HUES64 (cell line): Measurements from ENCODE around the gene PYM1. TPM values are rescaled to one million over a fixed set of nuclear protein-coding genes. Genes with fewer than 3 reads are reported as not detected.

Source experiments
- H3K27ac ChIP-seq: 2 replicates; pipeline ENCODE4 v1.7.0; 2013; ENCODE audit warnings: low read depth, low read length, inconsistent platforms
- H3K27me3 ChIP-seq: 2 replicates; pipeline ENCODE4 v1.6.1; 2013; ENCODE audit warnings: mild to moderate bottlenecking, low read length; ENCODE audit not compliant: insufficient read depth
- H3K36me3 ChIP-seq: 2 replicates; pipeline ENCODE4 v1.6.1; 2013; ENCODE audit warnings: mild to moderate bottlenecking, low read length; ENCODE audit not compliant: insufficient read depth
- H3K4me1 ChIP-seq: 2 replicates; pipeline ENCODE4 v1.6.1; 2013; ENCODE audit warnings: mild to moderate bottlenecking, low read length, moderate library complexity; ENCODE audit not compliant: insufficient read depth
- H3K4me3 ChIP-seq: 2 replicates; pipeline ENCODE4 v1.5.1; 2013; ENCODE audit warnings: mild to moderate bottlenecking, low read length, moderate library complexity
- H3K9ac ChIP-seq: 2 replicates; pipeline ENCODE4 v1.6.1; 2013; ENCODE audit warnings: mild to moderate bottlenecking, low read depth, low read length
- H3K9me3 ChIP-seq: 2 replicates; pipeline ENCODE4 v1.6.1; 2013; ENCODE audit warnings: low read depth, low read length; ENCODE audit not compliant: insufficient read depth
- WGBS: fragments of 150-250, 120-280 bp; methylation state at CpG from one replicate; pipeline ENCODE4 v1.1.7; 2013; ENCODE audit warnings: missing lambda C conversion rate; 5-methylcytosine and 5-hydroxymethylcytosine counted together
- polyA plus RNA-seq, 2 experiments: library from polyadenylated mRNA; stranded (reverse); fragments of 50-300 nt; gene quantifications; one replicate each; pipeline ENCODE4 v1.2.3, GENCODE V29; 2013

Gene PYM1
- 48.7 TPM for polyA plus RNA-seq (2013, experiment 1 of 2)
- 57.9 TPM for polyA plus RNA-seq (2013, experiment 2 of 2)

GRCh38 chr12:55927588-55928502, at the start of gene PYM1:
Gene PYM1 (minus strand): TSS chr12:55927894. CDS start chr12:55927761, 133 bp downstream.
- Histone ChIP-seq H3K9ac (peak within 1 kb of the TSS; percentile 92), H3K27me3 (peaks cover 14% of the 10 kb centered on the region), H3K4me3 (peak within 1 kb of the TSS; percentile 94), H3K36me3 (peaks cover 25% of the 10 kb centered on the region), H3K4me1 (peaks cover 25% of the 10 kb centered on the region), H3K9me3 (no peaks in the 10 kb centered on the region), H3K27ac (peak within 1 kb of the TSS; percentile 96)
- 7% methylated on average over 49 of the region's 49 CpGs for WGBS

GRCh38 chr12:55974308-55974730, 46.6 kb upstream of the PYM1 start:
- peaks cover 6% of the 10 kb centered on the region; the same call in 1 of the 2 replicates for H3K4me1 ChIP-seq
- H3K27ac ChIP-seq = peak overlapping the region; percentile 69
- peak overlapping the region; percentile 76 for H3K9ac ChIP-seq
- H3K36me3 ChIP-seq = peaks cover 37% of the 10 kb centered on the region
- no peaks in the 10 kb centered on the region for H3K27me3 ChIP-seq
- peak overlapping the region; percentile 80 for H3K4me3 ChIP-seq
- under 1% methylated on average over 15 of the region's 15 CpGs for WGBS
- no peaks in the 10 kb centered on the region for H3K9me3 ChIP-seq

DNA sequence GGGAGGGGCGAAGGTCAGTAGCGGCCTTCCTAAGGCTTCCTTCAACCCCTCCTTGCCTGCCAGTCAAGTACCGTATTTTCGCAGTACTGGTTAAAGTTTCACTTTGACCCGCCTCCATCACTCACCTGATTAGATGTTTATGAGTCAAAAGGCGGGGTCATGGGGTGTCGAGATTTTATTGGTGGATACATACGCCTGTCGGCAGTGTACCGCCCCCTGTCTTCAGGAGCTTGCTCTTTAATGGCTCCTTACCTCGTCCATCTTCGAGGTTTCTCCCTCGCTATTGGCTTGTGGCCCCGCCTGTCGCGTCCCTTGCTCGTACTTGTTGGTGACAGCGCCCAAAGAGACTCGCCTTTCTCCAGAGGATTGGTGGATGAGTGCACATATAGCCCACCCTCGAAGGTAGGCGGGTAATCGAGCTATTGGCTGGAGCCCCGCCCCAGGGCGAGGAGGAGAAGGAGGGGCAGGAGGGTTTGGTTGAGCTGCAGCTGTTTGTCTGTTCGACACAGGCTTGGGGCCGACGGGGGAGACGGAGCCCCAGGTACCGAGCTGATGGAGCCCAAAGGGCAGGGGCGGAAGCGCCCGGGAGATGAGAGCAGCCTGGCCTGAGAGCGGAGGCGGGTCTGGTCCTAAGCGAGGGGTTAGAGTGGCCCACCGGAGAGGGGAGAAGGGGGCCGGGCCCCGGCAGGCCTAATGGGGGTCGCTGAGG, 46.1 kb upstream of the PYM1 start, which contains the start of gene RAB5B:
TSS of gene RAB5B (plus strand) at position 480 of the 709 bp plus-strand sequence. CDS start 12,883 bp downstream, outside the sequence.
- Histone ChIP-seq H3K36me3 (peaks cover 38% of the 10 kb centered on the region), H3K9ac (peak within 1 kb of the TSS; percentile 76), H3K27ac (peak within 1 kb of the TSS; percentile 82), H3K9me3 (no peaks in the 10 kb centered on the region), H3K4me3 (peak within 1 kb of the TSS; percentile 80), H3K4me1 (peaks cover 6% of the 10 kb centered on the region; the same call in 1 of the 2 replicates), H3K27me3 (no peaks in the 10 kb centered on the region)
- under 1% methylated on average over 39 of the region's 39 CpGs for WGBS

DNA sequence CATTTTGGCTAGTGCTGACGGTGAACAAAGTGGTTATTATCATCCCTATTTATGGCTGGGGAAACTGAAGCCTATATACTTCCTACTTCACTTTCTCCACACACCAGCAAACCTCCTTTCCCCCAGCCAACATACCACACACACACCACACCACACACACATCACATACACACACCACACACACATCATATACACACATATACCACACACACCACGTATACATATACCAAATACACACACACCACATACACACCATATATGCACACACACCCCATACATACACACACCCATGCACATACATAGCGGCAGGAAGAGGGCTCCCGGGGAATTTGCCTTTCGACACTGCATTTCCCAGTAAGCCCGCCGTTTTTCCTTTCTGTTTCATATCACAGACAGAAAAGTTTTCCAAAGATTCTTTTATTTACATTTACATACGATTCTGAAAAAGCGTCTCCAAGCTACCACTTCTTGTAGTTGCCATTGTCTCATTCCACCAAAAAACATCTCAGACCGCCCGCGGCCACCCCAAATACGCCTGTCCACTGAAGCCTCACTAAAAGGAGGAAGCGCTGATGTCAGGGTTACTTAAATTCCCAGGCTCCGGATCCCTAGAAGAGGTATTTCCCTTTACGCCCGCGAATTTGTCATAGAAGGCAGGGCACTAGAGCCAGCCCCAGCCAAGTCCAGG, 45.4 kb upstream of the PYM1 start:
- H3K9ac ChIP-seq = peak overlapping the region; percentile 12; the same call in 1 of the 2 replicates
- WGBS = 21% methylated on average over 18 of the region's 18 CpGs
- H3K27me3 ChIP-seq = no peaks in the 10 kb centered on the region
- peak overlapping the region; percentile 82 for H3K27ac ChIP-seq
- peak overlapping the region; percentile 56 for H3K4me3 ChIP-seq
- H3K36me3 ChIP-seq = peaks cover 45% of the 10 kb centered on the region
- no peaks in the 10 kb centered on the region for H3K9me3 ChIP-seq
- peaks cover 6% of the 10 kb centered on the region; the same call in 1 of the 2 replicates for H3K4me1 ChIP-seq

DNA sequence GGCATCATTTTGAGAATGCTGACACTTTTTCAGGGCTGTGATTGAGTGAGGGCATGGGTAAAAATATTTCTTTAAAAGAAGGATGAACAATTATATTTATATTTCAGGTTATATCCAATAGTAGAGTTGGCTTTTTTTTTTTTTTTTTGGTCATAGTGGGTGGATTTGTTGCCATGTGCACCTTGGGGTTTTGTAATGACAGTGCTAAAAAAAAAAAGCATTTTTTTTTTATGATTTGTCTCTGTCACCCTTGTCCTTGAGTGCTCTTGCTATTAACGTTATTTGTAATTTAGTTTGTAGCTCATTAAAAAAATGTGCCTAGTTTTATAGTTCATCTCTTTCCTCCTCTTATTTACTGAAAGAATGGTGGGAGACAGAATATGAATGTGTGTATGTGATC, 44.8 kb upstream of the PYM1 start:
- H3K36me3 ChIP-seq = peaks cover 48% of the 10 kb centered on the region
- peak overlapping the region; percentile 82; the same call in 1 of the 2 replicates for H3K27ac ChIP-seq
- peak overlapping the region; percentile 56 for H3K4me3 ChIP-seq
- no peaks in the 10 kb centered on the region for H3K27me3 ChIP-seq
- H3K9ac ChIP-seq = no peak overlapping the region
- H3K4me1 ChIP-seq = peaks cover 6% of the 10 kb centered on the region; the same call in 1 of the 2 replicates
- no peaks in the 10 kb centered on the region for H3K9me3 ChIP-seq
- WGBS = no CpG with 5 or more reads among the region's 1 CpG

DNA sequence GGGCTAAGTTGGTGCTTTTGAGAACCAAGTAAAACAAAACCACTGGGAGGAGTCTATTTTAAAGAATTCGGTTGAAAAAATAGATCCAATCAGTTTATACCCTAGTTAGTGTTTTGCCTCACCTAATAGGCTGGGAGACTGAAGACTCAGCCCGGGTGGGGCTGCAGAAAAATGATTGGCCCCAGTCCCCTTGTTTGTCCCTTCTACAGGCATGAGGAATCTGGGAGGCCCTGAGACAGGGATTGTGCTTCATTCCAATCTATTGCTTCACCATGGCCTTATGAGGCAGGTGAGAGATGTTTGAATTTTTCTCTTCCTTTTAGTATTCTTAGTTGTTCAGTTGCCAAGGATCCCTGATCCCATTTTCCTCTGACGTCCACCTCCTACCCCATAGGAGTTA, 44.3 kb upstream of the PYM1 start:
- 69% methylated on average over 2 of the region's 3 CpGs for WGBS
- Histone ChIP-seq H3K36me3 (peaks cover 48% of the 10 kb centered on the region), H3K9ac (no peak overlapping the region), H3K27ac (no peak overlapping the region; the same call in 1 of the 2 replicates), H3K4me1 (peaks cover 6% of the 10 kb centered on the region; the same call in 1 of the 2 replicates), H3K4me3 (no peak overlapping the region), H3K9me3 (no peaks in the 10 kb centered on the region), H3K27me3 (no peaks in the 10 kb centered on the region)

- no peak overlapping the region for H3K27ac ChIP-seq
- H3K27me3 ChIP-seq = no peaks in the 10 kb centered on the region
- H3K9ac ChIP-seq = no peak overlapping the region
- H3K4me1 ChIP-seq = peaks cover 8% of the 10 kb centered on the region; the same call in 1 of the 2 replicates
- no peak overlapping the region for H3K4me3 ChIP-seq
- H3K36me3 ChIP-seq = peaks cover 41% of the 10 kb centered on the region
- 89% methylated on average over 7 of the region's 7 CpGs for WGBS
- no peaks in the 10 kb centered on the region for H3K9me3 ChIP-seq
Observed at GRCh38 chr12:55970775-55971174, 43.1 kb upstream of the PYM1 start.

GRCh38 chr12:55969356-55969755, 41.7 kb upstream of the PYM1 start:
- WGBS = 84% methylated on average over 4 of the region's 4 CpGs
- no peaks in the 10 kb centered on the region for H3K27me3 ChIP-seq
- H3K9ac ChIP-seq = no peak overlapping the region
- H3K4me1 ChIP-seq = peaks cover 12% of the 10 kb centered on the region; the same call in 1 of the 2 replicates
- H3K27ac ChIP-seq = no peak overlapping the region
- no peak overlapping the region for H3K4me3 ChIP-seq
- no peaks in the 10 kb centered on the region for H3K9me3 ChIP-seq
- H3K36me3 ChIP-seq = peaks cover 41% of the 10 kb centered on the region

GRCh38 chr12:55966408-55967281, 39.0 kb upstream of the PYM1 start, which contains the start of gene CDK2:
Gene CDK2 (plus strand): TSS chr12:55966830. CDS start chr12:55967009, 179 bp downstream.
- Histone ChIP-seq H3K4me3 (peak within 1 kb of the TSS; percentile 89), H3K9me3 (no peaks in the 10 kb centered on the region), H3K27ac (peak within 1 kb of the TSS; percentile 80), H3K9ac (peak within 1 kb of the TSS; percentile 84), H3K27me3 (no peaks in the 10 kb centered on the region), H3K36me3 (peaks cover 34% of the 10 kb centered on the region), H3K4me1 (peaks cover 7% of the 10 kb centered on the region; the same call in 1 of the 2 replicates)
- WGBS = under 1% methylated on average over 43 of the region's 45 CpGs
